H9 (cell line): ENCODE results near the gene TNIK. TPM values are rescaled to one million over a fixed set of nuclear protein-coding genes. Genes with fewer than 3 reads are reported as not detected.

Experiments used
- DNase-seq: peaks from one replicate; pipeline ENCODE4 v3.0.0-alpha.2; 2017
- H2AFZ ChIP-seq: one replicate; pipeline ENCODE4 v1.6.1; 2013; ENCODE audit warnings: mild to moderate bottlenecking, low read length, control low read depth, moderate library complexity
- H2AK5ac ChIP-seq: 2 replicates; pipeline ENCODE4 v1.6.1; 2013; ENCODE audit warnings: low read length, control low read depth, mixed read lengths; ENCODE audit not compliant: insufficient read length
- H2BK120ac ChIP-seq: one replicate; pipeline ENCODE4 v1.6.1; 2013; ENCODE audit warnings: low read depth, mild to moderate bottlenecking, low read length, control low read depth, inconsistent platforms; ENCODE audit not compliant: poor library complexity, severe bottlenecking
- H2BK12ac ChIP-seq: 2 replicates; pipeline ENCODE4 v1.6.1; 2013; ENCODE audit warnings: low read length, control low read depth, mixed read lengths, low read depth; ENCODE audit not compliant: insufficient read length
- H2BK15ac ChIP-seq: 2 replicates; pipeline ENCODE4 v1.6.1; 2013; ENCODE audit warnings: low read depth, low read length, control low read depth
- H2BK20ac ChIP-seq: one replicate; pipeline ENCODE4 v1.6.1; 2013; ENCODE audit warnings: low read depth, mild to moderate bottlenecking, low read length, control low read depth, inconsistent platforms; ENCODE audit not compliant: poor library complexity, severe bottlenecking
- H2BK5ac ChIP-seq: 2 replicates; pipeline ENCODE4 v1.6.1; 2013; ENCODE audit warnings: low read length, control low read depth, mixed read lengths; ENCODE audit not compliant: insufficient read length
- H3K14ac ChIP-seq: 2 replicates; pipeline ENCODE4 v1.6.1; 2013; ENCODE audit warnings: low read length, control low read depth; ENCODE audit not compliant: insufficient read depth
- H3K18ac ChIP-seq: 2 replicates; pipeline ENCODE4 v1.6.1; 2013; ENCODE audit warnings: low read depth, mild to moderate bottlenecking, mixed read lengths, low read length, control low read depth; ENCODE audit not compliant: insufficient read length
- H3K23ac ChIP-seq: 2 replicates; pipeline ENCODE4 v1.6.1; 2013; ENCODE audit warnings: low read length, control low read depth, mixed read lengths, low read depth; ENCODE audit not compliant: insufficient read length
- H3K23me2 ChIP-seq: 2 replicates; pipeline ENCODE4 v1.6.1; 2013; ENCODE audit warnings: low read depth, mild to moderate bottlenecking, mixed read lengths, low read length, control low read depth; ENCODE audit not compliant: insufficient read length, poor library complexity, severe bottlenecking
- H3K27ac ChIP-seq: 2 replicates; pipeline ENCODE4 v1.5.1; 2013; ENCODE audit warnings: low read length, control low read depth, mixed read lengths, low read depth; ENCODE audit not compliant: insufficient read length
- H3K27me3 ChIP-seq: 2 replicates; pipeline ENCODE4 v1.6.1; 2013; ENCODE audit warnings: low read length, control low read depth, inconsistent platforms; ENCODE audit not compliant: insufficient read depth
- H3K4ac ChIP-seq: 2 replicates; pipeline ENCODE4 v1.6.1; 2013; ENCODE audit warnings: low read depth, mild to moderate bottlenecking, control low read depth, inconsistent platforms, low read length, moderate library complexity
- H3K4me1 ChIP-seq: 2 replicates; pipeline ENCODE4 v1.6.1; 2013; ENCODE audit warnings: low read length, control low read depth, inconsistent platforms; ENCODE audit not compliant: insufficient read depth
- H3K4me2 ChIP-seq: 2 replicates; pipeline ENCODE4 v1.6.1; 2013; ENCODE audit warnings: low read length, control low read depth, mixed read lengths; ENCODE audit not compliant: insufficient read length, insufficient read depth
- H3K56ac ChIP-seq: 2 replicates; pipeline ENCODE4 v1.6.1; 2013; ENCODE audit warnings: low read depth, mild to moderate bottlenecking, mixed read lengths, low read length, control low read depth; ENCODE audit not compliant: insufficient read length
- H3K79me1 ChIP-seq: 2 replicates; pipeline ENCODE4 v1.6.1; 2013; ENCODE audit warnings: low read depth, mild to moderate bottlenecking, moderate library complexity, low read length, control low read depth, inconsistent platforms; ENCODE audit not compliant: insufficient read depth, poor library complexity, severe bottlenecking
- H3K79me2 ChIP-seq: 2 replicates; pipeline ENCODE4 v1.6.1; 2013; ENCODE audit warnings: low read length, control low read depth, inconsistent platforms; ENCODE audit not compliant: insufficient read depth
- H3K9ac ChIP-seq: 2 replicates; pipeline ENCODE4 v1.6.1; 2013; ENCODE audit warnings: low read length, control low read depth, mixed read lengths; ENCODE audit not compliant: insufficient read length; ENCODE audit errors: extremely low read depth
- H3K9me3 ChIP-seq: one replicate; pipeline ENCODE4 v1.6.1; 2013; ENCODE audit warnings: low read depth, low read length, inconsistent platforms; ENCODE audit not compliant: control insufficient read depth
- H3T11ph ChIP-seq: one replicate; pipeline ENCODE4 v1.6.1; 2013; ENCODE audit warnings: mild to moderate bottlenecking, low read length, control low read depth, inconsistent platforms
- H4K20me1 ChIP-seq: one replicate; pipeline ENCODE4 v1.6.1; 2013; ENCODE audit not compliant: control insufficient read depth, insufficient read length, insufficient read depth
- H4K5ac ChIP-seq: 2 replicates; pipeline ENCODE4 v1.6.1; 2013; ENCODE audit warnings: low read depth, mild to moderate bottlenecking, mixed read lengths, low read length, control low read depth; ENCODE audit not compliant: insufficient read length
- H4K8ac ChIP-seq: replicated peaks from 2 replicates; pipeline ENCODE4 v1.6.1; 2013; ENCODE audit warnings: low read length, control low read depth, mixed read lengths, low read depth; ENCODE audit not compliant: insufficient read length
- H4K91ac ChIP-seq: 2 replicates; pipeline ENCODE4 v1.6.1; 2013; ENCODE audit warnings: low read depth, mild to moderate bottlenecking, moderate library complexity, mixed read lengths, low read length, control low read depth; ENCODE audit not compliant: insufficient read length
- H3K27ac Mint-ChIP-seq, 3 experiments: 2 replicates in 2 of 3; 3 replicates in 1 of 3; pipeline ENCODE4 v1.8.0; 2020 to 2021; ENCODE audit warnings: mixed read lengths in 3 of 3, mild to moderate bottlenecking in 1 of 3, moderate library complexity in 1 of 3
- H3K27me3 Mint-ChIP-seq: 2 replicates; pipeline ENCODE4 v1.8.0; 2021; ENCODE audit warnings: low read depth, mild to moderate bottlenecking, moderate library complexity, mixed read lengths
- H3K36me3 Mint-ChIP-seq, 3 experiments: 2 replicates in 2 of 3; 3 replicates in 1 of 3; pipeline ENCODE4 v1.8.0; 2020 to 2021; ENCODE audit warnings: low read depth in 3 of 3, mixed read lengths in 3 of 3; ENCODE audit not compliant: insufficient read depth in 1 of 3
- H3K4me1 Mint-ChIP-seq, 2 experiments: 2 replicates each; pipeline ENCODE4 v1.8.0; 2020; ENCODE audit warnings: mixed read lengths in 2 of 2
- H3K4me3 Mint-ChIP-seq, 2 experiments: 2 replicates in 1 of 2; 3 replicates in 1 of 2; pipeline ENCODE4 v1.8.0; 2020 to 2021; ENCODE audit warnings: mild to moderate bottlenecking in 2 of 2, mixed read lengths in 2 of 2, moderate library complexity in 1 of 2
- H3K9me3 Mint-ChIP-seq, 2 experiments: 2 replicates in 1 of 2; 3 replicates in 1 of 2; pipeline ENCODE4 v1.8.0; 2020; ENCODE audit warnings: mild to moderate bottlenecking in 2 of 2, mixed read lengths in 2 of 2, moderate library complexity in 1 of 2
- CTCF ChIP-seq: fragments of 200-600 bp; sonication (generic); conservative IDR thresholded peaks from 3 replicates; pipeline ENCODE4 v1.8.0; 2021; ENCODE audit warnings: antibody characterized with exemption, mild to moderate bottlenecking
- WGBS: extraction: QIAGEN DNeasy Blood & Tissue Kit; methylation state at CpG from one replicate; pipeline ENCODE4 v1.1.7; 2013; ENCODE audit warnings: missing lambda C conversion rate, low lambda C conversion rate, mixed read lengths; ENCODE audit not compliant: insufficient read length; ENCODE audit errors: extremely low coverage; 5-methylcytosine and 5-hydroxymethylcytosine counted together
- total RNA-seq: library from RNA; stranded (reverse); gene quantifications from 2 replicates; pipeline ENCODE4 v1.2.1, GENCODE V29; 2021

TNIK gene
- total RNA-seq, 1 experiment from 2014 or later, result 15.9 TPM

GRCh38 chr3:171398343-171398742, 61.9 kb downstream of the TNIK start:
- H3K4me3 Mint-ChIP-seq, result no peak overlapping the region

More at GRCh38 chr3:171398343-171398742, 61.9 kb downstream of the TNIK start:
- DNase-seq, result no peak
- Histone ChIP-seq H2BK5ac (no peak overlapping the region), H3K9ac (no peak overlapping the region), H2AFZ (no peak overlapping the region), H4K8ac (no peak overlapping the region), H4K5ac (no peak overlapping the region), H3K27ac (no peak overlapping the region), H4K91ac (no peak overlapping the region), H4K20me1 (no peaks in the 10 kb centered on the region), H2BK15ac (no peak overlapping the region), H3K56ac (no peak overlapping the region), H3T11ph (no peak overlapping the region), H3K4ac (no peak overlapping the region), H3K4me1 (peaks cover 7% of the 10 kb centered on the region), H3K23ac (no peak overlapping the region), H3K79me1 (no peaks in the 10 kb centered on the region), H3K27me3 (no peaks in the 10 kb centered on the region), H2AK5ac (no peak overlapping the region), H3K14ac (no peak overlapping the region), H3K4me2 (no peak overlapping the region), H3K9me3 (no peaks in the 10 kb centered on the region), H3K79me2 (peaks cover 9% of the 10 kb centered on the region; the same call in 1 of the 2 replicates), H2BK12ac (no peak overlapping the region), H3K23me2 (no peaks in the 10 kb centered on the region), H2BK120ac (no peak overlapping the region), H2BK20ac (no peak overlapping the region), H3K18ac (no peak overlapping the region)
- peaks cover 15 to 35% of the 10 kb centered on the region in 2 experiments for H3K4me1 Mint-ChIP-seq
- H3K27me3 Mint-ChIP-seq, result no peaks in the 10 kb centered on the region
- no CpG with 5 or more reads among the region's 2 CpGs for WGBS
- H3K27ac Mint-ChIP-seq, result no peak overlapping the region
- no peak for TF ChIP-seq CTCF
- peaks cover 0 to 3% (median 0%) of the 10 kb centered on the region in 3 experiments; a peak in 2 of 7 replicates for H3K36me3 Mint-ChIP-seq
- H3K9me3 Mint-ChIP-seq, result no peaks in the 10 kb centered on the region; a peak in 1 of 5 replicates
